HepG2 (cell line): ENCODE results near the gene ARHGAP33. TPM values are rescaled to one million over a fixed set of nuclear protein-coding genes. Genes with fewer than 3 reads are reported as not detected.

ENCODE experiments used
- AGO2 ChIP-seq: fragments of 200-400 bp; formaldehyde crosslinking; optimal IDR thresholded peaks from 2 replicates; pipeline ENCODE3; 2017; ENCODE audit warnings: mild to moderate bottlenecking, low read depth, low read length, moderate library complexity
- FIP1L1 ChIP-seq: fragments of 200-400 bp; formaldehyde crosslinking; IDR thresholded peaks from 2 replicates; pipeline ENCODE4 v1.6.1; 2018; ENCODE audit warnings: low read depth, mild to moderate bottlenecking, low read length, moderate library complexity, borderline replicate concordance; ENCODE audit not compliant: insufficient read depth
- KDM6A ChIP-seq: IDR thresholded peaks from 2 replicates; pipeline ENCODE4 v1.6.1; 2016; ENCODE audit warnings: low read depth
- MIER2 ChIP-seq: IDR thresholded peaks from 2 replicates; pipeline ENCODE4 v1.6.1; 2016; ENCODE audit warnings: missing biosample characterization, missing genetic modification reagents
- MTF1 ChIP-seq: sonication (generic); formaldehyde crosslinking; IDR thresholded peaks from 2 replicates; pipeline ENCODE4 v1.5.0; 2020; ENCODE audit warnings: missing genetic modification reagents
- NFRKB ChIP-seq: fragments of 450-650 bp; IDR thresholded peaks from 2 replicates; pipeline ENCODE4 v1.6.1; 2017
- RBFOX2 ChIP-seq: fragments of 200-400 bp; formaldehyde crosslinking; IDR thresholded peaks from 2 replicates; pipeline ENCODE4 v1.6.1; 2017; ENCODE audit warnings: low read depth, mild to moderate bottlenecking, low read length
- SOX13 ChIP-seq, 3 experiments: fragments of 450-650 bp in 1 of 3; sonication (generic) in 1 of 3; formaldehyde crosslinking in 1 of 3; IDR thresholded peaks in 2 of 3; conservative IDR thresholded peaks in 1 of 3; 2 replicates each; pipeline versions ENCODE4 v1.5.0 to v1.6.1; 2016 to 2020; ENCODE audit warnings: antibody characterized with exemption in 1 of 3, mild to moderate bottlenecking in 1 of 3, missing compliant biosample characterization in 1 of 3, missing genetic modification reagents in 1 of 3, moderate library complexity in 1 of 3
- TAF1 ChIP-seq: sonication (generic); formaldehyde crosslinking; IDR thresholded peaks from 2 replicates; pipeline ENCODE4 v1.4.0; 2020; ENCODE audit warnings: missing genetic modification reagents
- YEATS2 ChIP-seq: sonication (generic); formaldehyde crosslinking; IDR thresholded peaks from 2 replicates; pipeline ENCODE4 v1.4.0; 2020; ENCODE audit warnings: missing genetic modification reagents, borderline replicate concordance
- YEATS4 ChIP-seq: sonication (generic); formaldehyde crosslinking; IDR thresholded peaks from 2 replicates; pipeline ENCODE4 v1.4.0; 2020; ENCODE audit warnings: missing genetic modification reagents, borderline replicate concordance
- ZNF256 ChIP-seq: sonication (generic); formaldehyde crosslinking; conservative IDR thresholded peaks from 2 replicates; pipeline ENCODE4 v1.4.0; 2020; ENCODE audit warnings: missing genetic modification reagents
- ZNF343 ChIP-seq: sonication (generic); formaldehyde crosslinking; IDR thresholded peaks from 2 replicates; pipeline ENCODE4 v1.4.0; 2020; ENCODE audit warnings: mild to moderate bottlenecking, missing genetic modification reagents
- ZNF501 ChIP-seq: sonication (generic); formaldehyde crosslinking; IDR thresholded peaks from 2 replicates; pipeline ENCODE4 v1.5.1; 2020; ENCODE audit warnings: mild to moderate bottlenecking, moderate library complexity, missing genetic modification reagents
- ZNF883 ChIP-seq: sonication (generic); formaldehyde crosslinking; IDR thresholded peaks from 2 replicates; pipeline ENCODE4 v1.5.1; 2020; ENCODE audit warnings: mild to moderate bottlenecking, missing genetic modification reagents; ENCODE audit errors: not compliant biosample characterization
- polyA plus RNA-seq, 8 experiments: library from polyadenylated mRNA; depleted of rRNA in 3 of 8; stranded (reverse) in 7 of 8; unstranded in 1 of 8; fragments of >200 nt; fragmentation: Illumina TruSeq in 4 of 8; extraction: Trizol in 4 of 8; gene quantifications; 2 replicates each; pipeline versions ENCODE4 v1.2.1 to v1.2.3, GENCODE V29; 2011 to 2016; ENCODE audit warnings: low read depth in 4 of 8, missing spikeins in 1 of 8, mixed read lengths in 1 of 8; ENCODE audit not compliant: insufficient read depth in 1 of 8
- total RNA-seq, 5 experiments: library from RNA; depleted of rRNA; stranded (reverse); fragments of >200 nt; fragmentation: Illumina TruSeq; extraction: Trizol; gene quantifications; 2 replicates each; pipeline ENCODE4 v1.2.3, GENCODE V29; 2016; ENCODE audit warnings: low read depth in 1 of 5
- TF ChIP-seq, protein P1 (sequence below): sonication (generic); formaldehyde crosslinking; IDR thresholded peaks from 2 replicates; pipeline ENCODE4 v1.5.1; 2020; ENCODE audit warnings: missing genetic modification reagents, mild to moderate bottlenecking, borderline replicate concordance
- TF ChIP-seq, protein P2 (sequence below): sonication (generic); formaldehyde crosslinking; IDR thresholded peaks from 2 replicates; pipeline ENCODE4 v1.8.1; 2023; ENCODE audit warnings: missing genetic modification reagents, mild to moderate bottlenecking, borderline replicate concordance
- TF ChIP-seq, protein P3 (sequence below): IDR thresholded peaks from 2 replicates; pipeline ENCODE4 v1.6.1; 2016; ENCODE audit warnings: missing biosample characterization, missing genetic modification reagents, low read depth
- TF ChIP-seq, protein P4 (sequence below), 2 experiments: sonication (generic) in 1 of 2; formaldehyde crosslinking in 1 of 2; IDR thresholded peaks; 2 replicates each; pipeline versions ENCODE4 v1.6.1 to v1.9.0; 2014 to 2022; ENCODE audit warnings: antibody characterized with exemption in 1 of 2, borderline replicate concordance in 1 of 2, inconsistent platforms in 1 of 2, low read depth in 1 of 2, missing genetic modification reagents in 1 of 2

The ARHGAP33 gene
- total and polyA plus RNA-seq, 2 of the 13 experiments (the other 11 are each of a cell fraction or from before 2014, with no cell fraction given) = 1.3 to 2.7 TPM

DNA sequence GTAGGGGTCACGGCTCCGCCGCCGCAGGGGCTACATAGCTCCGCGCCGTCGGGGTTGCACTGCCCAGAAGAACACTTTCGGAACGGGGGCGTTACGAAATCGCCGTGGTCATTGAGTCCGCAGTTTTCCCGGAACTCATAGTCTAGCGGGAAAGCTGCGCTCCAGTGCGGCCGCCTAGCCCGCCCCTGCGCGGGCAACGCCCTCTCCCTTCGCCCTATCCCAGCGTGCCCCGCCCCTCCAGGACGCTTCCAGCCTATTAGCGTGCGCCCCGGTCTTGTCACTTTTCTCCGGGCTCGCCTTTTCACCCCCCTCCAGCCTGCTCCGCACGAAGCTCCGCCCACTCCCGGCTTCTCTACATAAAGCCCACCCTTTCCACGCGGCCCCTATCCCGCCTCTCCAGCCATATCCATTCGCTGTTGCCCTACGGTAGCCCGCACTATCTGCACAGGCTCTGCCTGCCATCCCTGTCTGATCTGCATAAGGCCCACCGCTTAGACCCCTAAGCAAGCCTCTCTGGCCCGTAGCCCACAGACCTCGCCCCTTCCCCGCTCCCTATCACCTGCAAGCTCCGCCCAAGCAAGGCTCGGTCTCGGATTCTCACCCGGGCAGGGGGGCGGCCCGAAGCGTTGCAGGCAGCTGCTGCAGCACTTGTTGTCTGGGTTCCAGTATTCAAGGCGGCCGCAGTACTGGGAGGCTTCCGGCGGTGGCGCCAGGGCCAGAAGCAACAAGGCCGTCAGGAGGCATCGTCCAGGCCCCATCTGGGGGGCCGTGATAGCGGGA lies 34.8 kb upstream of the ARHGAP33 start (continued):
- no peak for TF ChIP-seq YEATS2
- peak; percentile 52; the same call in 1 of the 2 replicates for TF ChIP-seq YEATS4 (CRISPR knock-in tag)
- no peak for TF ChIP-seq FIP1L1
- TF ChIP-seq TAF1 = peak; percentile 65; the same call in 1 of the 2 replicates
- no peak for TF ChIP-seq ZNF343
- TF ChIP-seq KDM6A = 0 out of 2 replicates have a peak, but pooled peaks have one; percentile 11
- TF ChIP-seq AGO2 = peak; percentile 42
- no peak for TF ChIP-seq MTF1 (CRISPR knock-in tag)
- TF ChIP-seq, protein P1, sequence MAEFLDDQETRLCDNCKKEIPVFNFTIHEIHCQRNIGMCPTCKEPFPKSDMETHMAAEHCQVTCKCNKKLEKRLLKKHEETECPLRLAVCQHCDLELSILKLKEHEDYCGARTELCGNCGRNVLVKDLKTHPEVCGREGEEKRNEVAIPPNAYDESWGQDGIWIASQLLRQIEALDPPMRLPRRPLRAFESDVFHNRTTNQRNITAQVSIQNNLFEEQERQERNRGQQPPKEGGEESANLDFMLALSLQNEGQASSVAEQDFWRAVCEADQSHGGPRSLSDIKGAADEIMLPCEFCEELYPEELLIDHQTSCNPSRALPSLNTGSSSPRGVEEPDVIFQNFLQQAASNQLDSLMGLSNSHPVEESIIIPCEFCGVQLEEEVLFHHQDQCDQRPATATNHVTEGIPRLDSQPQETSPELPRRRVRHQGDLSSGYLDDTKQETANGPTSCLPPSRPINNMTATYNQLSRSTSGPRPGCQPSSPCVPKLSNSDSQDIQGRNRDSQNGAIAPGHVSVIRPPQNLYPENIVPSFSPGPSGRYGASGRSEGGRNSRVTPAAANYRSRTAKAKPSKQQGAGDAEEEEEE (CRISPR knock-in tag) = no peak
- TF ChIP-seq, protein P2, sequence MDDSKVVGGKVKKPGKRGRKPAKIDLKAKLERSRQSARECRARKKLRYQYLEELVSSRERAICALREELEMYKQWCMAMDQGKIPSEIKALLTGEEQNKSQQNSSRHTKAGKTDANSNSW = no peak
- TF ChIP-seq SOX13 (IDR thresholded peaks at IDR 0.05) = no peak
- peak in 1 of 2 experiments; percentile 29; a peak in 1 of 4 replicates for TF ChIP-seq SOX13 (CRISPR knock-in tag; conservative IDR thresholded peaks at IDR 0.05 in 1 of 2, IDR thresholded peaks at IDR 0.05 in 1 of 2)
- no peak for TF ChIP-seq NFRKB
- TF ChIP-seq, protein P3, sequence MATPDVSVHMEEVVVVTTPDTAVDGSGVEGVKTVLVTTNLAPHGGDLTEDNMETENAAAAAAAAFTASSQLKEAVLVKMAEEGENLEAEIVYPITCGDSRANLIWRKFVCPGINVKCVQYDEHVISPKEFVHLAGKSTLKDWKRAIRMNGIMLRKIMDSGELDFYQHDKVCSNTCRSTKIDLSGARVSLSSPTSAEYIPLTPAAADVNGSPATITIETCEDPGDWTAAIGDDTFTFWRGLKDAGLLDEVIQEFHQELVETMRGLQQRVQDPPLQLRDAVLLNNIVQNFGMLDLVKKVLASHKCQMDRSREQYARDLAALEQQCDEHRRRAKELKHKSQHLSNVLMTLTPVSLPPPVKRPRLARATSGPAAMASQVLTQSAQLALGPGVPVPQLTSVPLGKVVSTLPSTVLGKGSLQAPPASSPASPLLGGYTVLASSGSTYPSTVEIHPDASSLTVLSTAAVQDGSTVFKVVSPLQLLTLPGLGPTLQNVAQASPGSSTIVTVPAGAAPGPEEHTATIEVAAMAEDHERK = no peak
- TF ChIP-seq ZNF501 = peak; percentile 77
- TF ChIP-seq, protein P4, sequence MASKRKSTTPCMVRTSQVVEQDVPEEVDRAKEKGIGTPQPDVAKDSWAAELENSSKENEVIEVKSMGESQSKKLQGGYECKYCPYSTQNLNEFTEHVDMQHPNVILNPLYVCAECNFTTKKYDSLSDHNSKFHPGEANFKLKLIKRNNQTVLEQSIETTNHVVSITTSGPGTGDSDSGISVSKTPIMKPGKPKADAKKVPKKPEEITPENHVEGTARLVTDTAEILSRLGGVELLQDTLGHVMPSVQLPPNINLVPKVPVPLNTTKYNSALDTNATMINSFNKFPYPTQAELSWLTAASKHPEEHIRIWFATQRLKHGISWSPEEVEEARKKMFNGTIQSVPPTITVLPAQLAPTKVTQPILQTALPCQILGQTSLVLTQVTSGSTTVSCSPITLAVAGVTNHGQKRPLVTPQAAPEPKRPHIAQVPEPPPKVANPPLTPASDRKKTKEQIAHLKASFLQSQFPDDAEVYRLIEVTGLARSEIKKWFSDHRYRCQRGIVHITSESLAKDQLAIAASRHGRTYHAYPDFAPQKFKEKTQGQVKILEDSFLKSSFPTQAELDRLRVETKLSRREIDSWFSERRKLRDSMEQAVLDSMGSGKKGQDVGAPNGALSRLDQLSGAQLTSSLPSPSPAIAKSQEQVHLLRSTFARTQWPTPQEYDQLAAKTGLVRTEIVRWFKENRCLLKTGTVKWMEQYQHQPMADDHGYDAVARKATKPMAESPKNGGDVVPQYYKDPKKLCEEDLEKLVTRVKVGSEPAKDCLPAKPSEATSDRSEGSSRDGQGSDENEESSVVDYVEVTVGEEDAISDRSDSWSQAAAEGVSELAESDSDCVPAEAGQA (IDR thresholded peaks at IDR 0.05; ENCODE audit: low read depth) = no peak
- TF ChIP-seq, protein P4 (CRISPR knock-in tag; IDR thresholded peaks at IDR 0.05; ENCODE audit: borderline replicate concordance) = no peak
- TF ChIP-seq RBFOX2 = peak; percentile 79
- TF ChIP-seq ZNF883 = peak; percentile 53
- TF ChIP-seq MIER2 (CRISPR knock-in tag) = no peak; the same call in 1 of the 2 replicates
- no peak for TF ChIP-seq ZNF256
